Ramos (cell line): ENCODE results near the gene TBC1D17.

Source experiments
- in situ Hi-C: fragments of 300-500 bp; cut with MboI; formaldehyde crosslinking; loops from one replicate; pipeline ENCODE4 v1.14.3; 2022; ENCODE audit warnings: low sequenced_read_pairs; ENCODE audit not compliant: unreplicated experiment

The TBC1D17 gene

GRCh38 chr19:49847731-49848696 lies 29.5 kb upstream of the TBC1D17 start:
- in situ Hi-C loops, result no loop called here

- in situ Hi-C loops, result no loop called here
Measured at GRCh38 chr19:49848938-49849337, 28.6 kb upstream of the TBC1D17 start.

GRCh38 chr19:49849433-49850220 lies 27.9 kb upstream of the TBC1D17 start:
- in situ Hi-C loops, result no loop called here

GRCh38 chr19:49850221-49850486 lies 27.3 kb upstream of the TBC1D17 start:
- in situ Hi-C loops, result no loop called here

- in situ Hi-C loops, result no loop called here
Measured at GRCh38 chr19:49850487-49851342, 26.8 kb upstream of the TBC1D17 start, which contains the start of gene PTOV1. Gene PTOV1, plus strand, starts transcription at chr19:49851159.

- in situ Hi-C loops, result no loop called here
Measured at GRCh38 chr19:49851456-49852259, 25.8 kb upstream of the TBC1D17 start.

- in situ Hi-C loops, result no loop called here
Measured at GRCh38 chr19:49852631-49853126, 24.8 kb upstream of the TBC1D17 start.

GRCh38 chr19:49853852-49854377 lies 23.6 kb upstream of the TBC1D17 start:
- in situ Hi-C loops, result no loop called here

- in situ Hi-C loops, result no loop called here
Measured at GRCh38 chr19:49854378-49855263, 22.9 kb upstream of the TBC1D17 start.

GRCh38 chr19:49855277-49855675 lies 22.2 kb upstream of the TBC1D17 start:
- in situ Hi-C loops, result no loop called here

GRCh38 chr19:49855676-49856573 lies 21.6 kb upstream of the TBC1D17 start:
- in situ Hi-C loops, result no loop called here

GRCh38 chr19:49856574-49857021 lies 20.9 kb upstream of the TBC1D17 start:
- in situ Hi-C loops, result no loop called here

- in situ Hi-C loops, result no loop called here
Measured at GRCh38 chr19:49857061-49857837, 20.3 kb upstream of the TBC1D17 start.

- in situ Hi-C loops, result no loop called here
Measured at GRCh38 chr19:49857838-49858087, 19.7 kb upstream of the TBC1D17 start.

- in situ Hi-C loops, result no loop called here
Measured at GRCh38 chr19:49858088-49858985, 19.2 kb upstream of the TBC1D17 start.
